ENCODE data around the gene CERT1. TPM values are rescaled to one million over a fixed set of nuclear protein-coding genes. Genes with fewer than 3 reads are reported as not detected.
"Not testable (repeated sequence)": the region's sequence is repeated elsewhere in the genome, so short reads cannot be mapped to it uniquely, and the experiment has no call there.

Gene CERT1
- total RNA-seq, 1 donor = 53.0 TPM

GRCh38 chr5:75534734-75535133, 23.3 kb upstream of the CERT1 start:
- no peaks in the 10 kb centered on the region for H3K27me3 ChIP-seq (ENCODE audit: insufficient read depth, low read length)
- H3K9me3 ChIP-seq (ENCODE audit: low read depth, low read length) = peaks cover 15% of the 10 kb centered on the region
- peaks cover 12% of the 10 kb centered on the region for H3K4me1 ChIP-seq (ENCODE audit: insufficient read depth, low read length)
- H3K4me3 ChIP-seq (ENCODE audit: low read length) = no peak overlapping the region

- peaks cover 15% of the 10 kb centered on the region for H3K9me3 ChIP-seq (ENCODE audit: low read depth, low read length)
- peaks cover 12% of the 10 kb centered on the region for H3K4me1 ChIP-seq (ENCODE audit: insufficient read depth, low read length)
- H3K4me3 ChIP-seq (ENCODE audit: low read length); H3K27me3 ChIP-seq (ENCODE audit: insufficient read depth, low read length): not testable (repeated sequence)
Measured at GRCh38 chr5:75533716-75534115, 22.3 kb upstream of the CERT1 start.

- H3K27me3 ChIP-seq (ENCODE audit: insufficient read depth, low read length) = no peaks in the 10 kb centered on the region
- H3K4me1 ChIP-seq (ENCODE audit: insufficient read depth, low read length) = peaks cover 13% of the 10 kb centered on the region
- H3K9me3 ChIP-seq (ENCODE audit: low read depth, low read length) = peaks cover 15% of the 10 kb centered on the region
- no peak overlapping the region for H3K4me3 ChIP-seq (ENCODE audit: low read length)
Measured at GRCh38 chr5:75532190-75532589, 20.8 kb upstream of the CERT1 start.

- Histone ChIP-seq H3K4me1 (ENCODE audit: insufficient read depth, low read length) (peaks cover 22% of the 10 kb centered on the region), H3K27me3 (ENCODE audit: insufficient read depth, low read length) (no peaks in the 10 kb centered on the region), H3K9me3 (ENCODE audit: low read depth, low read length) (no peaks in the 10 kb centered on the region)
Measured at GRCh38 chr5:75529185-75529584, 17.8 kb upstream of the CERT1 start.

GRCh38 chr5:75526070-75526469, 14.6 kb upstream of the CERT1 start:
- H3K4me3 ChIP-seq (ENCODE audit: low read length) = no peak overlapping the region
- H3K4me1 ChIP-seq (ENCODE audit: insufficient read depth, low read length) = peaks cover 30% of the 10 kb centered on the region
- peaks cover 10% of the 10 kb centered on the region for H3K9me3 ChIP-seq (ENCODE audit: low read depth, low read length)
- H3K27me3 ChIP-seq (ENCODE audit: insufficient read depth, low read length) = no peaks in the 10 kb centered on the region

More at GRCh38 chr5:75529185-75529584, 17.8 kb upstream of the CERT1 start:
- H3K4me3 ChIP-seq (ENCODE audit: low read length) = no peak overlapping the region

- Histone ChIP-seq H3K27me3 (ENCODE audit: insufficient read depth, low read length) (no peaks in the 10 kb centered on the region), H3K4me1 (ENCODE audit: insufficient read depth, low read length) (peaks cover 30% of the 10 kb centered on the region), H3K4me3 (ENCODE audit: low read length) (no peak overlapping the region)
Measured at GRCh38 chr5:75525344-75525743, 13.9 kb upstream of the CERT1 start.

GRCh38 chr5:75524591-75524990, 13.2 kb upstream of the CERT1 start:
- peaks cover 21% of the 10 kb centered on the region for H3K9me3 ChIP-seq (ENCODE audit: low read depth, low read length)
- peaks cover 30% of the 10 kb centered on the region for H3K4me1 ChIP-seq (ENCODE audit: insufficient read depth, low read length)
- H3K27me3 ChIP-seq (ENCODE audit: insufficient read depth, low read length) = no peaks in the 10 kb centered on the region
- no peak overlapping the region for H3K4me3 ChIP-seq (ENCODE audit: low read length)

More at GRCh38 chr5:75525344-75525743, 13.9 kb upstream of the CERT1 start:
- peaks cover 18% of the 10 kb centered on the region for H3K9me3 ChIP-seq (ENCODE audit: low read depth, low read length)

GRCh38 chr5:75524071-75524470, 12.6 kb upstream of the CERT1 start:
- Histone ChIP-seq H3K4me3 (ENCODE audit: low read length) (no peak overlapping the region), H3K9me3 (ENCODE audit: low read depth, low read length) (peaks cover 21% of the 10 kb centered on the region), H3K27me3 (ENCODE audit: insufficient read depth, low read length) (no peaks in the 10 kb centered on the region), H3K4me1 (ENCODE audit: insufficient read depth, low read length) (peaks cover 30% of the 10 kb centered on the region)

- Histone ChIP-seq H3K4me3 (ENCODE audit: low read length) (no peak overlapping the region), H3K27me3 (ENCODE audit: insufficient read depth, low read length) (no peaks in the 10 kb centered on the region), H3K4me1 (ENCODE audit: insufficient read depth, low read length) (peaks cover 30% of the 10 kb centered on the region), H3K9me3 (ENCODE audit: low read depth, low read length) (peaks cover 21% of the 10 kb centered on the region)
Measured at GRCh38 chr5:75523275-75523674, 11.8 kb upstream of the CERT1 start.

GRCh38 chr5:75522542-75522941, 11.1 kb upstream of the CERT1 start:
- H3K27me3 ChIP-seq (ENCODE audit: insufficient read depth, low read length) = no peaks in the 10 kb centered on the region
- H3K4me1 ChIP-seq (ENCODE audit: insufficient read depth, low read length) = peaks cover 30% of the 10 kb centered on the region
- peaks cover 21% of the 10 kb centered on the region for H3K9me3 ChIP-seq (ENCODE audit: low read depth, low read length)
- H3K4me3 ChIP-seq (ENCODE audit: low read length) = no peak overlapping the region

GRCh38 chr5:75522025-75522424, 10.6 kb upstream of the CERT1 start:
- Histone ChIP-seq H3K9me3 (ENCODE audit: low read depth, low read length) (peaks cover 21% of the 10 kb centered on the region), H3K4me3 (ENCODE audit: low read length) (no peak overlapping the region), H3K4me1 (ENCODE audit: insufficient read depth, low read length) (peaks cover 27% of the 10 kb centered on the region), H3K27me3 (ENCODE audit: insufficient read depth, low read length) (no peaks in the 10 kb centered on the region)

GRCh38 chr5:75521195-75521594, 9.8 kb upstream of the CERT1 start:
- H3K9me3 ChIP-seq (ENCODE audit: low read depth, low read length) = peaks cover 21% of the 10 kb centered on the region
- peaks cover 24% of the 10 kb centered on the region for H3K4me1 ChIP-seq (ENCODE audit: insufficient read depth, low read length)
- no peaks in the 10 kb centered on the region for H3K27me3 ChIP-seq (ENCODE audit: insufficient read depth, low read length)
- H3K4me3 ChIP-seq (ENCODE audit: low read length) = no peak overlapping the region

- peaks cover 21% of the 10 kb centered on the region for H3K9me3 ChIP-seq (ENCODE audit: low read depth, low read length)
- peaks cover 19% of the 10 kb centered on the region for H3K4me1 ChIP-seq (ENCODE audit: insufficient read depth, low read length)
- H3K4me3 ChIP-seq (ENCODE audit: low read length) = no peak overlapping the region
- H3K27me3 ChIP-seq (ENCODE audit: insufficient read depth, low read length) = no peaks in the 10 kb centered on the region
Measured at GRCh38 chr5:75519761-75520160, 8.3 kb upstream of the CERT1 start.

GRCh38 chr5:75514323-75514722, 2.9 kb upstream of the CERT1 start:
- H3K4me1 ChIP-seq (ENCODE audit: insufficient read depth, low read length) = peaks cover 40% of the 10 kb centered on the region
- no peak overlapping the region for H3K4me3 ChIP-seq (ENCODE audit: low read length)
- H3K9me3 ChIP-seq (ENCODE audit: low read depth, low read length) = no peaks in the 10 kb centered on the region
- no peaks in the 10 kb centered on the region for H3K27me3 ChIP-seq (ENCODE audit: insufficient read depth, low read length)

GRCh38 chr5:75513841-75514240, 2.4 kb upstream of the CERT1 start:
- no peak overlapping the region for H3K4me3 ChIP-seq (ENCODE audit: low read length)
- H3K4me1 ChIP-seq (ENCODE audit: insufficient read depth, low read length) = peaks cover 41% of the 10 kb centered on the region
- no peaks in the 10 kb centered on the region for H3K27me3 ChIP-seq (ENCODE audit: insufficient read depth, low read length)
- no peaks in the 10 kb centered on the region for H3K9me3 ChIP-seq (ENCODE audit: low read depth, low read length)

GRCh38 chr5:75512383-75513074, 1.1 kb upstream of the CERT1 start:
- Histone ChIP-seq H3K27me3 (ENCODE audit: insufficient read depth, low read length) (no peaks in the 10 kb centered on the region), H3K4me3 (ENCODE audit: low read length) (peak overlapping the region; percentile 85), H3K4me1 (ENCODE audit: insufficient read depth, low read length) (peaks cover 41% of the 10 kb centered on the region), H3K9me3 (ENCODE audit: low read depth, low read length) (no peaks in the 10 kb centered on the region)

All from mononuclear cell (primary cell).